ENCODE measurements around the gene TRA2A. TPM values are rescaled to one million over a fixed set of nuclear protein-coding genes. Genes with fewer than 3 reads are reported as not detected.
A peak's percentile ranks its signal among the peaks of the same experiment; 100 is the strongest.

TRA2A gene
- total and polyA plus RNA-seq, 2 donors: 35.7 to 160 TPM

GRCh38 chr7:23469150-23469960 lies 62.4 kb downstream of the TRA2A start:
- peak overlapping the region; percentile 60 to 73 for H3K4me3 ChIP-seq (ENCODE audit: low read length in 2 of 2)
- H3K27me3 ChIP-seq (ENCODE audit: control insufficient read depth in 2 of 2, insufficient read depth in 1 of 2, low read length in 1 of 2): peaks cover 7 to 73% of the 10 kb centered on the region in 2 donors
- WGBS: under 1% methylated on average over 91 of the region's 91 CpGs
- peak overlapping the region; percentile 52 to 99 for H3K27ac ChIP-seq (ENCODE audit: low read depth in 1 of 2, low read length in 1 of 2)
- H3K4me1 ChIP-seq (ENCODE audit: control insufficient read depth in 2 of 2, insufficient read depth in 2 of 2, low read length in 2 of 2): peaks cover 20 to 29% of the 10 kb centered on the region in 2 donors
- peak in 3 of 9 donors; percentile 50 to 72 (median 56) for DNase-seq (ENCODE audit: low read depth in 6 of 9, low spot score in 9 of 9)
- no peaks in the 10 kb centered on the region for H3K36me3 ChIP-seq (ENCODE audit: control insufficient read depth in 2 of 2, insufficient read depth in 2 of 2, low read length in 1 of 2)
- H3K9me3 ChIP-seq (ENCODE audit: control insufficient read depth in 2 of 2, insufficient read depth in 1 of 2, low read length in 1 of 2): peaks cover 0 to 4% of the 10 kb centered on the region in 2 donors

GRCh38 chr7:23468526-23469149 lies 63.1 kb downstream of the TRA2A start:
- Histone ChIP-seq H3K36me3 (ENCODE audit: control insufficient read depth in 2 of 2, insufficient read depth in 2 of 2, low read length in 1 of 2) (no peaks in the 10 kb centered on the region), H3K4me3 (ENCODE audit: low read length in 2 of 2) (peak overlapping the region; percentile 60 to 73), H3K9me3 (ENCODE audit: control insufficient read depth in 2 of 2, insufficient read depth in 1 of 2, low read length in 1 of 2) (peaks cover 0 to 4% of the 10 kb centered on the region in 2 donors), H3K27ac (ENCODE audit: low read depth in 1 of 2, low read length in 1 of 2) (peak overlapping the region; percentile 42 to 71), H3K27me3 (ENCODE audit: control insufficient read depth in 2 of 2, insufficient read depth in 1 of 2, low read length in 1 of 2) (peaks cover 6 to 70% of the 10 kb centered on the region in 2 donors), H3K4me1 (ENCODE audit: control insufficient read depth in 2 of 2, insufficient read depth in 2 of 2, low read length in 2 of 2) (peaks cover 16 to 28% of the 10 kb centered on the region in 2 donors)
- DNase-seq (ENCODE audit: low read depth in 6 of 9, low spot score in 9 of 9): peak in 2 of 9 donors; percentile 31 to 36
- 2% methylated on average over 48 of the region's 48 CpGs for WGBS

- H3K9me3 ChIP-seq (ENCODE audit: control insufficient read depth in 2 of 2, insufficient read depth in 1 of 2, low read length in 1 of 2): peaks cover 0 to 4% of the 10 kb centered on the region in 2 donors
- peaks cover 0 to 2% of the 10 kb centered on the region in 2 donors for H3K36me3 ChIP-seq (ENCODE audit: control insufficient read depth in 2 of 2, insufficient read depth in 2 of 2, low read length in 1 of 2)
- WGBS: 4% methylated on average over 32 of the region's 32 CpGs
- peak in 4 of 9 donors; percentile 26 to 71 (median 43) for DNase-seq (ENCODE audit: low read depth in 6 of 9, low spot score in 9 of 9)
- H3K27me3 ChIP-seq (ENCODE audit: control insufficient read depth in 2 of 2, insufficient read depth in 1 of 2, low read length in 1 of 2): peaks cover 6 to 65% of the 10 kb centered on the region in 2 donors
- H3K4me1 ChIP-seq (ENCODE audit: control insufficient read depth in 2 of 2, insufficient read depth in 2 of 2, low read length in 2 of 2): peaks cover 16 to 28% of the 10 kb centered on the region in 2 donors
- peak overlapping the region in 1 of 2 donors; percentile 71 for H3K27ac ChIP-seq (ENCODE audit: low read depth in 1 of 2, low read length in 1 of 2)
- peak overlapping the region; percentile 60 to 73 for H3K4me3 ChIP-seq (ENCODE audit: low read length in 2 of 2)
These were observed 63.8 kb downstream of the TRA2A start for GRCh38 chr7:23467806-23468525.

DNA sequence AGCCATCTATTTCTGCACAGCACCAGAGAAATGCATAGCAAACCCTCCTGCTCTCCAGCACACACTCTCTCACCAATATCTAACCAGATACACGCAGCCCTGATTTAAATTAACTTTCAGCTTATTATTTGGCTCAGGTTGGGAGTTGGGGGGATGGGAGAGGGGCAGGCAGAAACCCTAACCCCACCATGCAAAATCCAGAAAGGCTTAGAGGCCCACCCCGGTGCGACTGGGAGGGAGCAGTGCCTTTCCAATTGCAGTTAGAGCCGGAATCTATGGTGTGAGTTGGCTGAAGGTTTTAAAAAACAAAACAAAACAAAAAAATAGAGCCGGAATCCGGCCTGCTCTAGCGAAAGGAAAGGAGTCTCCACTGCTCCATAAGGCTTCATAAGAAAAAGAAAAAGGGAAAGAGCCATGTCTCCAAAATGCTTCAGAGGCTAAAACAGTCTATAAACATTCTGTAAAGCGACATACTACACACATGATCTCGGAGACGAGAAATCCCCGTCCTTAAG lies 64.4 kb downstream of the TRA2A start:
- Histone ChIP-seq H3K36me3 (ENCODE audit: control insufficient read depth in 2 of 2, insufficient read depth in 2 of 2, low read length in 1 of 2) (peaks cover 0 to 2% of the 10 kb centered on the region in 2 donors), H3K27me3 (ENCODE audit: control insufficient read depth in 2 of 2, insufficient read depth in 1 of 2, low read length in 1 of 2) (peaks cover 6 to 61% of the 10 kb centered on the region in 2 donors), H3K9me3 (ENCODE audit: control insufficient read depth in 2 of 2, insufficient read depth in 1 of 2, low read length in 1 of 2) (peaks cover 0 to 4% of the 10 kb centered on the region in 2 donors), H3K4me1 (ENCODE audit: control insufficient read depth in 2 of 2, insufficient read depth in 2 of 2, low read length in 2 of 2) (peaks cover 16 to 31% of the 10 kb centered on the region in 2 donors), H3K4me3 (ENCODE audit: low read length in 2 of 2) (peak overlapping the region in 1 of 2 donors; percentile 73), H3K27ac (ENCODE audit: low read depth in 1 of 2, low read length in 1 of 2) (peak overlapping the region in 1 of 2 donors; percentile 60)
- 28% methylated on average over 11 of the region's 11 CpGs for WGBS
- DNase-seq (ENCODE audit: low read depth in 6 of 9, low spot score in 9 of 9): no peak

- peak in 5 of 9 donors; percentile 20 to 62 (median 28) for DNase-seq (ENCODE audit: low read depth in 6 of 9, low spot score in 9 of 9)
- WGBS: 10% methylated on average over 2 of the region's 2 CpGs
- H3K27me3 ChIP-seq (ENCODE audit: control insufficient read depth in 2 of 2, insufficient read depth in 1 of 2, low read length in 1 of 2): peaks cover 1 to 22% of the 10 kb centered on the region in 2 donors
- H3K4me3 ChIP-seq (ENCODE audit: low read length in 2 of 2): no peak overlapping the region
- H3K27ac ChIP-seq (ENCODE audit: low read depth in 1 of 2, low read length in 1 of 2): peak overlapping the region in 1 of 2 donors; percentile 12
- peaks cover 3 to 23% of the 10 kb centered on the region in 2 donors for H3K4me1 ChIP-seq (ENCODE audit: control insufficient read depth in 2 of 2, insufficient read depth in 2 of 2, low read length in 2 of 2)
- H3K36me3 ChIP-seq (ENCODE audit: control insufficient read depth in 2 of 2, insufficient read depth in 2 of 2, low read length in 1 of 2): peaks cover 0 to 7% of the 10 kb centered on the region in 2 donors
- no peaks in the 10 kb centered on the region for H3K9me3 ChIP-seq (ENCODE audit: control insufficient read depth in 2 of 2, insufficient read depth in 1 of 2, low read length in 1 of 2)
These were observed 68.9 kb downstream of the TRA2A start for GRCh38 chr7:23462846-23463245.

- Histone ChIP-seq H3K4me3 (ENCODE audit: low read length in 2 of 2) (no peak overlapping the region), H3K4me1 (ENCODE audit: control insufficient read depth in 2 of 2, insufficient read depth in 2 of 2, low read length in 2 of 2) (peaks cover 0 to 4% of the 10 kb centered on the region in 2 donors), H3K27me3 (ENCODE audit: control insufficient read depth in 2 of 2, insufficient read depth in 1 of 2, low read length in 1 of 2) (no peaks in the 10 kb centered on the region), H3K27ac (ENCODE audit: low read depth in 1 of 2, low read length in 1 of 2) (no peak overlapping the region), H3K9me3 (ENCODE audit: control insufficient read depth in 2 of 2, insufficient read depth in 1 of 2, low read length in 1 of 2) (no peaks in the 10 kb centered on the region), H3K36me3 (ENCODE audit: control insufficient read depth in 2 of 2, insufficient read depth in 2 of 2, low read length in 1 of 2) (peaks cover 0 to 8% of the 10 kb centered on the region in 2 donors)
- WGBS: 92% methylated on average over 3 of the region's 3 CpGs
- DNase-seq (ENCODE audit: low read depth in 6 of 9, low spot score in 9 of 9): no peak
These were observed 73.7 kb downstream of the TRA2A start for GRCh38 chr7:23458044-23458443.

DNA sequence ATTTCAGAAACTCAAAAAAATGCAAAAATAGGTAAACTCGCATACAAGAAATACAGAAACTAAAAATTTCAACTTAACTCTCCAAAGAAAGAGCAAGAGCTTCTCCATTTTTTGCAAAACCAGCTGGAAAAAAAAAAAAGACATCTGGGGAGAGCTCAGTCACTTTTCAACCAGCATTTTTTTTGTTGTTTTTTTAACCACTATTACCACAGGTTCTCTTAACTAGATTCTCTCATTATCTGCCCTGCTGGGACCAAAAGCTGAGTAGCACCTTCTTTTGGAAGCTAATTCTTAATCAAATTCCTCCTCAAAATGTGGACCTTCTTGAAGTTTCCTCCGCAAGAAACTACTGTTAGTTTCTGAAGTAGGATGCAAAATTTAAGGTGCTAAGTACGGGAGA lies 75.7 kb downstream of the TRA2A start:
- Histone ChIP-seq H3K4me3 (ENCODE audit: low read length in 2 of 2) (no peak overlapping the region), H3K4me1 (ENCODE audit: control insufficient read depth in 2 of 2, insufficient read depth in 2 of 2, low read length in 2 of 2) (no peaks in the 10 kb centered on the region), H3K36me3 (ENCODE audit: control insufficient read depth in 2 of 2, insufficient read depth in 2 of 2, low read length in 1 of 2) (peaks cover 0 to 8% of the 10 kb centered on the region in 2 donors), H3K27ac (ENCODE audit: low read depth in 1 of 2, low read length in 1 of 2) (no peak overlapping the region), H3K27me3 (ENCODE audit: control insufficient read depth in 2 of 2, insufficient read depth in 1 of 2, low read length in 1 of 2) (no peaks in the 10 kb centered on the region), H3K9me3 (ENCODE audit: control insufficient read depth in 2 of 2, insufficient read depth in 1 of 2, low read length in 1 of 2) (no peaks in the 10 kb centered on the region)
- 85% methylated on average over 3 of the region's 3 CpGs for WGBS
- DNase-seq (ENCODE audit: low read depth in 6 of 9, low spot score in 9 of 9): peak in 1 of 9 donors; percentile 28

DNA sequence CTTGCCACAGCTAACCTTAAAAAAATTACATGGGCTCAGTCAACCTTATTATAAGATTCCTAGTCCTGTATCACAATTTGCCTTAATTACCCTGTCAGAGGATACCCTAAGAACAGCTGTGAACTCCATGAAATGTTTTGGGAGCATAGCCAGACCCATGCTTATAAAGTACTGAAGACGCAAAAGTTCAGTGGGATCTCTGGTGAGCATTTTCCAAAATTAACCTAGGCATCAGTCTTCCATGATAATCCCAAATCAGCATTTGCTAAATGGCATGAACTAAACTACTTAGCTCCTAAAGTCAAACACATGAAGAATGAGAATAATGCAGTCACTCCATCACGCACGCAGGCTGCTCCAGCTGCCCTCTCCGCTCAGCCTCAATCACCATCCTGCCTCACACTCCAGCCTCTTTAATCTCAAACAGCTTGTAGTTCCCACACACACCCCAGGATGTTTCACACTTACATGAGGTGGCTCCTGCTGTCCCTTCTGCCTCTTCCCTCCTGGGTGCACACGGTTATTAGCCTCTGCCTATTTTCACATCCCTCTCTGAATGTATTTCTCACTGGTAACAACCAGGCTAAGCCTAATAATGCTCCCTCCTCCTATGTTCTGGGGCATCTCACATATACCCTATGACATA lies 76.8 kb downstream of the TRA2A start:
- no peak for DNase-seq (ENCODE audit: low read depth in 6 of 9, low spot score in 9 of 9)
- H3K4me3 ChIP-seq (ENCODE audit: low read length in 2 of 2): no peak overlapping the region
- peaks cover 0 to 8% of the 10 kb centered on the region in 2 donors for H3K36me3 ChIP-seq (ENCODE audit: control insufficient read depth in 2 of 2, insufficient read depth in 2 of 2, low read length in 1 of 2)
- peaks cover 0 to 4% of the 10 kb centered on the region in 2 donors for H3K4me1 ChIP-seq (ENCODE audit: control insufficient read depth in 2 of 2, insufficient read depth in 2 of 2, low read length in 2 of 2)
- H3K27ac ChIP-seq (ENCODE audit: low read depth in 1 of 2, low read length in 1 of 2): no peak overlapping the region
- no peaks in the 10 kb centered on the region for H3K27me3 ChIP-seq (ENCODE audit: control insufficient read depth in 2 of 2, insufficient read depth in 1 of 2, low read length in 1 of 2)
- H3K9me3 ChIP-seq (ENCODE audit: control insufficient read depth in 2 of 2, insufficient read depth in 1 of 2, low read length in 1 of 2): no peaks in the 10 kb centered on the region
- 96% methylated on average over 5 of the region's 5 CpGs for WGBS
